Small intestine (tissue), 7 donors: Measurements from ENCODE around the gene BPIFB3. TPM values are rescaled to one million over a fixed set of nuclear protein-coding genes. Genes with fewer than 3 reads are reported as not detected.
"Not testable (repeated sequence)": the region's sequence is repeated elsewhere in the genome, so short reads cannot be mapped to it uniquely, and the experiment has no call there.

Experiments used
- DNase-seq, 2 donors: peaks; one replicate each; pipeline versions ENCODE4 v3.0.0 to v3.0.0-alpha.2; 2013
- FAIRE-seq: peaks from 2 replicates; lab custom pipeline; 2012; peaks lifted over from hg19 to GRCh38; lab: Jason Lieb, UNC
- H3K27ac ChIP-seq, 3 donors: one replicate each; pipeline ENCODE4 v1.5.1; 2013; ENCODE audit warnings: low read length in 2 of 3, mild to moderate bottlenecking in 2 of 3, control low read depth in 1 of 3, inconsistent platforms in 1 of 3, low read depth in 1 of 3, moderate library complexity in 1 of 3
- H3K27me3 ChIP-seq, 3 donors: one replicate each; pipeline ENCODE4 v1.6.1; 2013; ENCODE audit warnings: low read length in 3 of 3, inconsistent platforms in 1 of 3; ENCODE audit not compliant: control insufficient read depth in 3 of 3, insufficient read depth in 3 of 3
- H3K36me3 ChIP-seq, 3 donors: one replicate each; pipeline ENCODE4 v1.6.1; 2013; ENCODE audit warnings: low read length in 3 of 3, inconsistent platforms in 1 of 3, low read depth in 1 of 3, mild to moderate bottlenecking in 1 of 3, moderate library complexity in 1 of 3; ENCODE audit not compliant: control insufficient read depth in 3 of 3, insufficient read depth in 2 of 3
- H3K4me1 ChIP-seq, 3 donors: one replicate each; pipeline ENCODE4 v1.6.1; 2013; ENCODE audit warnings: low read length in 2 of 3, inconsistent platforms in 1 of 3, low read depth in 1 of 3, mild to moderate bottlenecking in 1 of 3, moderate library complexity in 1 of 3; ENCODE audit not compliant: control insufficient read depth in 3 of 3, insufficient read depth in 2 of 3
- H3K4me3 ChIP-seq, 3 donors: one replicate each; pipeline ENCODE4 v1.5.1; 2013; ENCODE audit warnings: low read length in 3 of 3, control low read depth in 1 of 3, inconsistent platforms in 1 of 3, low read depth in 1 of 3, mild to moderate bottlenecking in 1 of 3, moderate library complexity in 1 of 3
- H3K9me3 ChIP-seq, 2 donors: one replicate each; pipeline ENCODE4 v1.6.1; 2013; ENCODE audit warnings: low read depth in 1 of 2, low read length in 1 of 2; ENCODE audit not compliant: control insufficient read depth in 2 of 2, insufficient read depth in 1 of 2
- WGBS, 3 donors: extraction: QIAGEN DNeasy Blood & Tissue Kit; methylation state at CpG; one replicate each; pipeline ENCODE4 v1.1.7; 2013; 5-methylcytosine and 5-hydroxymethylcytosine counted together
- polyA plus RNA-seq, 4 donors: library from polyadenylated mRNA; stranded (reverse) in 3 of 4; unstranded in 1 of 4; fragments of 200-250 nt in 3 of 4; fragments of 120-200 nt in 1 of 4; gene quantifications; one replicate each; pipeline versions ENCODE4 v1.2.1 to v1.2.3, GENCODE V29; 2013
- donor health status: healthy with polysubstance abuse.
- donor health status: control.
- donor health status: control.
- donor health status: Bipolar disorder and iron deficiency.
- donor health status: healthy.

BPIFB3 gene
- polyA plus RNA-seq, 4 donors = not detected

GRCh38 chr20:33106058-33106620 is 52.4 kb downstream of the BPIFB3 start:
- H3K9me3 ChIP-seq, FAIRE-seq, H3K4me1 ChIP-seq, H3K27ac ChIP-seq, H3K27me3 ChIP-seq, H3K36me3 ChIP-seq, H3K4me3 ChIP-seq: not testable (repeated sequence)
- DNase-seq = peak; percentile 11 to 15
- WGBS, 3 donors = 30 to 60% (median 56%) methylated on average over 7 of the region's 7 CpGs

- Histone ChIP-seq H3K36me3 (no peaks in the 10 kb centered on the region), H3K4me3 (no peak overlapping the region), H3K9me3 (no peaks in the 10 kb centered on the region), H3K27ac (no peak overlapping the region), H3K4me1 (no peaks in the 10 kb centered on the region), H3K27me3 (peaks cover 0 to 4% (median 0%) of the 10 kb centered on the region in 3 donors)
- no peak for DNase-seq
- no peak for FAIRE-seq
- WGBS, 3 donors = 59 to 62% (median 60%) methylated on average over 2 of the region's 2 CpGs
These were observed 55.0 kb downstream of the BPIFB3 start for GRCh38 chr20:33108661-33109060.

- H3K27ac ChIP-seq = no peak overlapping the region
- H3K9me3 ChIP-seq = no peaks in the 10 kb centered on the region
- H3K4me1 ChIP-seq = no peaks in the 10 kb centered on the region
- WGBS, 3 donors = 66 to 84% (median 74%) methylated on average over 8 of the region's 8 CpGs
- H3K4me3 ChIP-seq = no peak overlapping the region
- DNase-seq = no peak
- no peak for FAIRE-seq
- no peaks in the 10 kb centered on the region for H3K36me3 ChIP-seq
- no peaks in the 10 kb centered on the region for H3K27me3 ChIP-seq
These were observed 56.6 kb downstream of the BPIFB3 start for GRCh38 chr20:33110147-33110825.

- FAIRE-seq = no peak
- H3K4me3 ChIP-seq = no peak overlapping the region
- H3K4me1 ChIP-seq = no peaks in the 10 kb centered on the region
- no peak overlapping the region for H3K27ac ChIP-seq
- 91 to 93% (median 93%) methylated on average over 5 of the region's 5 CpGs for WGBS, 3 donors
- no peaks in the 10 kb centered on the region for H3K27me3 ChIP-seq
- no peak for DNase-seq
- no peaks in the 10 kb centered on the region for H3K36me3 ChIP-seq
- H3K9me3 ChIP-seq = no peaks in the 10 kb centered on the region
These were observed 57.6 kb downstream of the BPIFB3 start for GRCh38 chr20:33111306-33111705.

- Histone ChIP-seq H3K9me3 (no peaks in the 10 kb centered on the region), H3K27ac (no peak overlapping the region), H3K4me1 (no peaks in the 10 kb centered on the region), H3K27me3 (no peaks in the 10 kb centered on the region), H3K4me3 (no peak overlapping the region), H3K36me3 (no peaks in the 10 kb centered on the region)
- FAIRE-seq (no peak), DNase-seq (no peak)
- 44 to 69% (median 44%) methylated on average over 7 of the region's 7 CpGs for WGBS, 3 donors
These were observed 59.1 kb downstream of the BPIFB3 start for GRCh38 chr20:33112547-33113386.

GRCh38 chr20:33113387-33113908 is 59.7 kb downstream of the BPIFB3 start:
- no peak overlapping the region for H3K27ac ChIP-seq
- DNase-seq (no peak), FAIRE-seq (no peak)
- no peaks in the 10 kb centered on the region for H3K36me3 ChIP-seq
- H3K4me3 ChIP-seq = no peak overlapping the region
- no peaks in the 10 kb centered on the region for H3K27me3 ChIP-seq
- no peaks in the 10 kb centered on the region for H3K4me1 ChIP-seq
- 69 to 78% (median 72%) methylated on average over 6 of the region's 6 CpGs for WGBS, 3 donors
- H3K9me3 ChIP-seq = no peaks in the 10 kb centered on the region

- FAIRE-seq, H3K4me3 ChIP-seq, H3K4me1 ChIP-seq, H3K27ac ChIP-seq, DNase-seq, H3K27me3 ChIP-seq, H3K9me3 ChIP-seq, H3K36me3 ChIP-seq: not testable (repeated sequence)
- 91 to 95% (median 94%) methylated on average over 18 to 33 of the region's 34 CpGs for WGBS, 3 donors
These were observed 61.8 kb downstream of the BPIFB3 start for GRCh38 chr20:33115501-33115900.
